ENCODE measurements around the gene KMT2C.
"Not testable (repeated sequence)": the region's sequence is repeated elsewhere in the genome, so short reads cannot be mapped to it uniquely, and the experiment has no call there.

The KMT2C gene

GRCh38 chr7:152286972-152287371 lies 148.8 kb downstream of the KMT2C start:
- not testable (repeated sequence) for DNase-seq

GRCh38 chr7:152286219-152286618 lies 149.6 kb downstream of the KMT2C start:
- not testable (repeated sequence) for DNase-seq

- DNase-seq = not testable (repeated sequence)
Observed at GRCh38 chr7:152284998-152285397, 150.8 kb downstream of the KMT2C start.

GRCh38 chr7:152277687-152278086 lies 158.1 kb downstream of the KMT2C start:
- DNase-seq = not testable (repeated sequence)

GRCh38 chr7:152270427-152270826 lies 165.4 kb downstream of the KMT2C start:
- DNase-seq = not testable (repeated sequence)

GRCh38 chr7:152266859-152267258 lies 168.9 kb downstream of the KMT2C start:
- DNase-seq = not testable (repeated sequence)

- not testable (repeated sequence) for DNase-seq
Observed at GRCh38 chr7:152264915-152265314, 170.9 kb downstream of the KMT2C start.

GRCh38 chr7:152262146-152262545 lies 173.7 kb downstream of the KMT2C start:
- not testable (repeated sequence) for DNase-seq

- DNase-seq = not testable (repeated sequence)
Observed at GRCh38 chr7:152259645-152260044, 176.2 kb downstream of the KMT2C start.

GRCh38 chr7:152247851-152248250 lies 188.0 kb downstream of the KMT2C start:
- not testable (repeated sequence) for DNase-seq

GRCh38 chr7:152245417-152245816 lies 190.4 kb downstream of the KMT2C start:
- not testable (repeated sequence) for DNase-seq

GRCh38 chr7:152243464-152243863 lies 192.3 kb downstream of the KMT2C start:
- not testable (repeated sequence) for DNase-seq

- not testable (repeated sequence) for DNase-seq
Observed at GRCh38 chr7:152241301-152241700, 194.5 kb downstream of the KMT2C start.

- DNase-seq = not testable (repeated sequence)
Observed at GRCh38 chr7:152236306-152236705, 199.5 kb downstream of the KMT2C start.

GRCh38 chr7:152234421-152234820 lies 201.4 kb downstream of the KMT2C start:
- DNase-seq = not testable (repeated sequence)

GRCh38 chr7:152231089-152231488 lies 204.7 kb downstream of the KMT2C start:
- no peak for DNase-seq

- DNase-seq = not testable (repeated sequence)
Observed at GRCh38 chr7:152219556-152219955, 216.2 kb downstream of the KMT2C start.

- not testable (repeated sequence) for DNase-seq
Observed at GRCh38 chr7:152208766-152209165, 227.0 kb downstream of the KMT2C start.

GRCh38 chr7:152204417-152204816 lies 231.4 kb downstream of the KMT2C start:
- not testable (repeated sequence) for DNase-seq

- no peak for DNase-seq
Observed at GRCh38 chr7:152203095-152203494, 232.7 kb downstream of the KMT2C start.

GRCh38 chr7:152202056-152202455 lies 233.7 kb downstream of the KMT2C start:
- DNase-seq = no peak

GRCh38 chr7:152200395-152200794 lies 235.4 kb downstream of the KMT2C start:
- DNase-seq = no peak

GRCh38 chr7:152196391-152196790 lies 239.4 kb downstream of the KMT2C start:
- no peak for DNase-seq

- no peak for DNase-seq
Observed at GRCh38 chr7:152193880-152194279, 241.9 kb downstream of the KMT2C start.

- DNase-seq = no peak
Observed at GRCh38 chr7:152189061-152189460, 246.7 kb downstream of the KMT2C start.

GRCh38 chr7:152185558-152185957 lies 250.2 kb downstream of the KMT2C start:
- no peak for DNase-seq
